ENCODE measurements around the gene FAM181A. TPM values are rescaled to one million over a fixed set of nuclear protein-coding genes. Genes with fewer than 3 reads are reported as not detected.

The FAM181A gene
- total and polyA plus RNA-seq, 2 experiments from 2014 or later = not detected

DNA sequence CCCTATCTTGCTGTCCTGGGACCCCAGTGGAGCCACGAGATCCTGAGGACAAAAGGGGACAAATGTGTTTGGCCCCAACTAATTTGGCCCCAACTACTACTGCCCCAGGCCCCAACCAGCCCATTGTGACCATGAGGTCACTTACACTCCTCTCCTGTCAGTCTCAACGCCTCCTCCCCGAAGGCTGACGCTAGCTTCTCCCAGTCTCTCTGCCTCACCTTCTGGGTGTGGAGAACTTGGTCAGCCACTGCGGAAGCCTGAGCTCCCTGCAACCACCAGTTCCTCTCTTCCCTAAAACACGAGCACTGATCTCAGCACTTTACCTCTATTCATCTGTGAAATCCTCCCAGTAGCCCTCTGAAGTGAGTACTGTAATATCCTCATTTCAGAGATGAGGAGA, 13.3 kb downstream of the FAM181A start (continued):
- no peak for TF ChIP-seq EZH2 (IDR thresholded peaks at IDR 0.05; ENCODE audit: low read depth, unreplicated experiment)
- TF ChIP-seq, protein P1, sequence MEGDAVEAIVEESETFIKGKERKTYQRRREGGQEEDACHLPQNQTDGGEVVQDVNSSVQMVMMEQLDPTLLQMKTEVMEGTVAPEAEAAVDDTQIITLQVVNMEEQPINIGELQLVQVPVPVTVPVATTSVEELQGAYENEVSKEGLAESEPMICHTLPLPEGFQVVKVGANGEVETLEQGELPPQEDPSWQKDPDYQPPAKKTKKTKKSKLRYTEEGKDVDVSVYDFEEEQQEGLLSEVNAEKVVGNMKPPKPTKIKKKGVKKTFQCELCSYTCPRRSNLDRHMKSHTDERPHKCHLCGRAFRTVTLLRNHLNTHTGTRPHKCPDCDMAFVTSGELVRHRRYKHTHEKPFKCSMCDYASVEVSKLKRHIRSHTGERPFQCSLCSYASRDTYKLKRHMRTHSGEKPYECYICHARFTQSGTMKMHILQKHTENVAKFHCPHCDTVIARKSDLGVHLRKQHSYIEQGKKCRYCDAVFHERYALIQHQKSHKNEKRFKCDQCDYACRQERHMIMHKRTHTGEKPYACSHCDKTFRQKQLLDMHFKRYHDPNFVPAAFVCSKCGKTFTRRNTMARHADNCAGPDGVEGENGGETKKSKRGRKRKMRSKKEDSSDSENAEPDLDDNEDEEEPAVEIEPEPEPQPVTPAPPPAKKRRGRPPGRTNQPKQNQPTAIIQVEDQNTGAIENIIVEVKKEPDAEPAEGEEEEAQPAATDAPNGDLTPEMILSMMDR (conservative IDR thresholded peaks at IDR 0.05; ENCODE audit: low read depth in 2 of 2) = no peak

DNA sequence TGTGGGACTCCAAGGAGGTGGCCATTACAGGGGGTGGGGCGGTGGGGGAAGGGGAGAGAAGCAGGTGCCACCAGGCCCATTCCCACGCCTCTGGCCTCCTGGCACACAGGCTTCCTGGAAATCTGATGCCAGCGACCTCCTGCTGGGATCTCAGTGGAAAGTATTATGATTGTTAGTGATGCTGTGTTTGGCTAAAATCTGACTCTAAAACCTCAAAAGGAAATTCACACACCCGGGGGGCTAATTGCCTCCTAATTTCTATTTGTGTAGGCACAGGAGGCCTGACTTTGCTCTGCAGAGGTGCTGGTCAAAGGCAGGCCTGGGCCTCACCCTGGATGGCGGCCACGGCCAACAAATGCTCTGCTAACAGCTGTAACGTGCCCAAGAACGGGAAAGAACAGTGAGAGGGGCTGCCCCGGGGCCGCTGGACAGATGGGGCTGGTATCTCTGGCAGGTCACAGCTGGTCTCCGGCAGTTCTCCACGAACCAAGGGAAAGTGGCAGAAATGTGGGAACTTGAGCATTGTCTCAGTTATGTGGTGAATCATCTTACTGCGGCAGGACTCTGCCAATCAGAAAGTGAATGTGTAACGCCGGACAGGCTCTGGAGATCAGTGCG, 14.3 kb downstream of the FAM181A start:
- 0 out of 2 replicates have a peak, but pooled peaks cover 3% of the 10 kb centered on the region for H3F3A ChIP-seq (replicated peaks; ENCODE audit: low read depth)
- H3K27ac ChIP-seq (ENCODE audit: low read depth) = no peak overlapping the region
- no peaks in the 10 kb centered on the region for H3K9me2 ChIP-seq (ENCODE audit: insufficient read depth)
- peaks cover 17% of the 10 kb centered on the region for H3K27me3 ChIP-seq (ENCODE audit: insufficient read depth)
- ATAC-seq (no peak), DNase-seq (ENCODE audit: low spot score) (no peak)
- Mint-ChIP-seq H3K36me3 (ENCODE audit: low read depth) (no peaks in the 10 kb centered on the region; the same call in 2 of the 3 replicates), H3K4me1 (peaks cover 20% of the 10 kb centered on the region), H3K9me3 (peaks cover 3% of the 10 kb centered on the region; the same call in 1 of the 3 replicates), H3K27ac (no peak overlapping the region), H3K4me3 (no peak overlapping the region), H3K27me3 (ENCODE audit: insufficient read depth, low read depth, poor library complexity) (peaks cover 42% of the 10 kb centered on the region)
- H3K4me3 ChIP-seq = no peak overlapping the region
- no peaks in the 10 kb centered on the region for H3K4me1 ChIP-seq (ENCODE audit: insufficient read depth)
- no peak overlapping the region for H2AFZ ChIP-seq
- no peak overlapping the region for H3K4me2 ChIP-seq
- no peaks in the 10 kb centered on the region for H4K20me1 ChIP-seq (replicated peaks; ENCODE audit: insufficient read depth)
- no peaks in the 10 kb centered on the region for H3K79me2 ChIP-seq (replicated peaks; ENCODE audit: insufficient read depth)
- no peaks in the 10 kb centered on the region for H3K36me3 ChIP-seq (ENCODE audit: insufficient read depth)
- TF ChIP-seq, protein P2, sequence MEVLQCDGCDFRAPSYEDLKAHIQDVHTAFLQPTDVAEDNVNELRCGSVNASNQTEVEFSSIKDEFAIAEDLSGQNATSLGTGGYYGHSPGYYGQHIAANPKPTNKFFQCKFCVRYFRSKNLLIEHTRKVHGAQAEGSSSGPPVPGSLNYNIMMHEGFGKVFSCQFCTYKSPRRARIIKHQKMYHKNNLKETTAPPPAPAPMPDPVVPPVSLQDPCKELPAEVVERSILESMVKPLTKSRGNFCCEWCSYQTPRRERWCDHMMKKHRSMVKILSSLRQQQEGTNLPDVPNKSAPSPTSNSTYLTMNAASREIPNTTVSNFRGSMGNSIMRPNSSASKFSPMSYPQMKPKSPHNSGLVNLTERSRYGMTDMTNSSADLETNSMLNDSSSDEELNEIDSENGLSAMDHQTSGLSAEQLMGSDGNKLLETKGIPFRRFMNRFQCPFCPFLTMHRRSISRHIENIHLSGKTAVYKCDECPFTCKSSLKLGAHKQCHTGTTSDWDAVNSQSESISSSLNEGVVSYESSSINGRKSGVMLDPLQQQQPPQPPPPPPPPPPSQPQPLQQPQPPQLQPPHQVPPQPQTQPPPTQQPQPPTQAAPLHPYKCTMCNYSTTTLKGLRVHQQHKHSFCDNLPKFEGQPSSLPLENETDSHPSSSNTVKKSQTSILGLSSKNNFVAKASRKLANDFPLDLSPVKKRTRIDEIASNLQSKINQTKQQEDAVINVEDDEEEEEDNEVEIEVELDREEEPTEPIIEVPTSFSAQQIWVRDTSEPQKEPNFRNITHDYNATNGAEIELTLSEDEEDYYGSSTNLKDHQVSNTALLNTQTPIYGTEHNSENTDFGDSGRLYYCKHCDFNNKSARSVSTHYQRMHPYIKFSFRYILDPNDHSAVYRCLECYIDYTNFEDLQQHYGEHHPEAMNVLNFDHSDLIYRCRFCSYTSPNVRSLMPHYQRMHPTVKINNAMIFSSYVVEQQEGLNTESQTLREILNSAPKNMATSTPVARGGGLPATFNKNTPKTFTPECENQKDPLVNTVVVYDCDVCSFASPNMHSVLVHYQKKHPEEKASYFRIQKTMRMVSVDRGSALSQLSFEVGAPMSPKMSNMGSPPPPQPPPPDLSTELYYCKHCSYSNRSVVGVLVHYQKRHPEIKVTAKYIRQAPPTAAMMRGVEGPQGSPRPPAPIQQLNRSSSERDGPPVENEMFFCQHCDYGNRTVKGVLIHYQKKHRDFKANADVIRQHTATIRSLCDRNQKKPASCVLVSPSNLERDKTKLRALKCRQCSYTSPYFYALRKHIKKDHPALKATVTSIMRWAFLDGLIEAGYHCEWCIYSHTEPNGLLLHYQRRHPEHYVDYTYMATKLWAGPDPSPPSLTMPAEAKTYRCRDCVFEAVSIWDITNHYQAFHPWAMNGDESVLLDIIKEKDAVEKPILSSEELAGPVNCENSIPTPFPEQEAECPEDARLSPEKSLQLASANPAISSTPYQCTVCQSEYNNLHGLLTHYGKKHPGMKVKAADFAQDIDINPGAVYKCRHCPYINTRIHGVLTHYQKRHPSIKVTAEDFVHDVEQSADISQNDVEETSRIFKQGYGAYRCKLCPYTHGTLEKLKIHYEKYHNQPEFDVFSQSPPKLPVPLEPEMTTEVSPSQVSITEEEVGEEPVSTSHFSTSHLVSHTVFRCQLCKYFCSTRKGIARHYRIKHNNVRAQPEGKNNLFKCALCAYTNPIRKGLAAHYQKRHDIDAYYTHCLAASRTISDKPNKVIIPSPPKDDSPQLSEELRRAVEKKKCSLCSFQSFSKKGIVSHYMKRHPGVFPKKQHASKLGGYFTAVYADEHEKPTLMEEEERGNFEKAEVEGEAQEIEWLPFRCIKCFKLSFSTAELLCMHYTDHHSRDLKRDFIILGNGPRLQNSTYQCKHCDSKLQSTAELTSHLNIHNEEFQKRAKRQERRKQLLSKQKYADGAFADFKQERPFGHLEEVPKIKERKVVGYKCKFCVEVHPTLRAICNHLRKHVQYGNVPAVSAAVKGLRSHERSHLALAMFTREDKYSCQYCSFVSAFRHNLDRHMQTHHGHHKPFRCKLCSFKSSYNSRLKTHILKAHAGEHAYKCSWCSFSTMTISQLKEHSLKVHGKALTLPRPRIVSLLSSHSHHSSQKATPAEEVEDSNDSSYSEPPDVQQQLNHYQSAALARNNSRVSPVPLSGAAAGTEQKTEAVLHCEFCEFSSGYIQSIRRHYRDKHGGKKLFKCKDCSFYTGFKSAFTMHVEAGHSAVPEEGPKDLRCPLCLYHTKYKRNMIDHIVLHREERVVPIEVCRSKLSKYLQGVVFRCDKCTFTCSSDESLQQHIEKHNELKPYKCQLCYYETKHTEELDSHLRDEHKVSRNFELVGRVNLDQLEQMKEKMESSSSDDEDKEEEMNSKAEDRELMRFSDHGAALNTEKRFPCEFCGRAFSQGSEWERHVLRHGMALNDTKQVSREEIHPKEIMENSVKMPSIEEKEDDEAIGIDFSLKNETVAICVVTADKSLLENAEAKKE (CRISPR knock-in tag; IDR thresholded peaks at IDR 0.05) = no peak
- TF ChIP-seq EZH2phosphoT487 (IDR thresholded peaks at IDR 0.05; ENCODE audit: unreplicated experiment) (no peak), STAT1 (IDR thresholded peaks at IDR 0.05; ENCODE audit: unreplicated experiment) (no peak), NANOG (IDR thresholded peaks at IDR 0.05; ENCODE audit: borderline replicate concordance) (no peak), ZNF331 (CRISPR knock-in tag; IDR thresholded peaks at IDR 0.05; ENCODE audit: low read depth) (no peak), ZNF114 (CRISPR knock-in tag; IDR thresholded peaks at IDR 0.05) (no peak), POLR2AphosphoS5 (IDR thresholded peaks at IDR 0.05; ENCODE audit: low read depth) (no peak)
- TF ChIP-seq, protein P1 (conservative IDR thresholded peaks at IDR 0.05; ENCODE audit: low read depth in 2 of 2) = no peak
- TF ChIP-seq, protein P3, sequence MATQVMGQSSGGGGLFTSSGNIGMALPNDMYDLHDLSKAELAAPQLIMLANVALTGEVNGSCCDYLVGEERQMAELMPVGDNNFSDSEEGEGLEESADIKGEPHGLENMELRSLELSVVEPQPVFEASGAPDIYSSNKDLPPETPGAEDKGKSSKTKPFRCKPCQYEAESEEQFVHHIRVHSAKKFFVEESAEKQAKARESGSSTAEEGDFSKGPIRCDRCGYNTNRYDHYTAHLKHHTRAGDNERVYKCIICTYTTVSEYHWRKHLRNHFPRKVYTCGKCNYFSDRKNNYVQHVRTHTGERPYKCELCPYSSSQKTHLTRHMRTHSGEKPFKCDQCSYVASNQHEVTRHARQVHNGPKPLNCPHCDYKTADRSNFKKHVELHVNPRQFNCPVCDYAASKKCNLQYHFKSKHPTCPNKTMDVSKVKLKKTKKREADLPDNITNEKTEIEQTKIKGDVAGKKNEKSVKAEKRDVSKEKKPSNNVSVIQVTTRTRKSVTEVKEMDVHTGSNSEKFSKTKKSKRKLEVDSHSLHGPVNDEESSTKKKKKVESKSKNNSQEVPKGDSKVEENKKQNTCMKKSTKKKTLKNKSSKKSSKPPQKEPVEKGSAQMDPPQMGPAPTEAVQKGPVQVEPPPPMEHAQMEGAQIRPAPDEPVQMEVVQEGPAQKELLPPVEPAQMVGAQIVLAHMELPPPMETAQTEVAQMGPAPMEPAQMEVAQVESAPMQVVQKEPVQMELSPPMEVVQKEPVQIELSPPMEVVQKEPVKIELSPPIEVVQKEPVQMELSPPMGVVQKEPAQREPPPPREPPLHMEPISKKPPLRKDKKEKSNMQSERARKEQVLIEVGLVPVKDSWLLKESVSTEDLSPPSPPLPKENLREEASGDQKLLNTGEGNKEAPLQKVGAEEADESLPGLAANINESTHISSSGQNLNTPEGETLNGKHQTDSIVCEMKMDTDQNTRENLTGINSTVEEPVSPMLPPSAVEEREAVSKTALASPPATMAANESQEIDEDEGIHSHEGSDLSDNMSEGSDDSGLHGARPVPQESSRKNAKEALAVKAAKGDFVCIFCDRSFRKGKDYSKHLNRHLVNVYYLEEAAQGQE (IDR thresholded peaks at IDR 0.05; ENCODE audit: unreplicated experiment) = no peak
